GM18517 (cell line): Measurements from ENCODE around the gene KCNQ5.
"Not testable (repeated sequence)": the region's sequence is repeated elsewhere in the genome, so short reads cannot be mapped to it uniquely, and the experiment has no call there.

Experiments used
- ATAC-seq: cut with Tn5 transposase; IDR thresholded peaks from one replicate; pipeline ENCODE4 v1.9.1; 2021; ENCODE audit warnings: mild to moderate bottlenecking, moderate library complexity; ENCODE audit not compliant: unreplicated experiment

KCNQ5 gene

GRCh38 chr6:72944660-72945059 lies 322.8 kb downstream of the KCNQ5 start:
- no peak for ATAC-seq

GRCh38 chr6:72946774-72947173 lies 324.9 kb downstream of the KCNQ5 start:
- no peak for ATAC-seq

GRCh38 chr6:72947534-72947933 lies 325.7 kb downstream of the KCNQ5 start:
- ATAC-seq, result no peak

GRCh38 chr6:72948153-72948552 lies 326.3 kb downstream of the KCNQ5 start:
- no peak for ATAC-seq

- ATAC-seq, result no peak
Observed at GRCh38 chr6:72950114-72950860, 328.4 kb downstream of the KCNQ5 start.

- ATAC-seq, result no peak
Observed at GRCh38 chr6:72952808-72953630, 331.2 kb downstream of the KCNQ5 start.

GRCh38 chr6:72953971-72954381 lies 332.1 kb downstream of the KCNQ5 start:
- no peak for ATAC-seq

GRCh38 chr6:72954716-72955115 lies 332.9 kb downstream of the KCNQ5 start:
- no peak for ATAC-seq

- ATAC-seq, result no peak
Observed at GRCh38 chr6:72955666-72956065, 333.8 kb downstream of the KCNQ5 start.

- ATAC-seq, result no peak
Observed at GRCh38 chr6:72956272-72956671, 334.4 kb downstream of the KCNQ5 start.

GRCh38 chr6:72959821-72960220 lies 338.0 kb downstream of the KCNQ5 start:
- ATAC-seq, result no peak

GRCh38 chr6:72963946-72964345 lies 342.1 kb downstream of the KCNQ5 start:
- no peak for ATAC-seq

GRCh38 chr6:72966628-72967280 lies 344.9 kb downstream of the KCNQ5 start:
- no peak for ATAC-seq

- no peak for ATAC-seq
Observed at GRCh38 chr6:72967329-72967728, 345.5 kb downstream of the KCNQ5 start.

- ATAC-seq, result no peak
Observed at GRCh38 chr6:72968704-72969103, 346.8 kb downstream of the KCNQ5 start.

GRCh38 chr6:72969666-72970065 lies 347.8 kb downstream of the KCNQ5 start:
- ATAC-seq, result no peak

- no peak for ATAC-seq
Observed at GRCh38 chr6:72972579-72972978, 350.7 kb downstream of the KCNQ5 start.

- no peak for ATAC-seq
Observed at GRCh38 chr6:72974276-72974675, 352.4 kb downstream of the KCNQ5 start.

GRCh38 chr6:72975352-72975752 lies 353.5 kb downstream of the KCNQ5 start:
- ATAC-seq, result no peak

- ATAC-seq, result no peak
Observed at GRCh38 chr6:72976484-72976883, 354.6 kb downstream of the KCNQ5 start.

- ATAC-seq, result peak; percentile 86
Observed at GRCh38 chr6:72977114-72977513, 355.2 kb downstream of the KCNQ5 start.

GRCh38 chr6:72978808-72979207 lies 356.9 kb downstream of the KCNQ5 start:
- ATAC-seq, result not testable (repeated sequence)
